ENCODE results near the gene PRX.
"Not testable (repeated sequence)": the region's sequence is repeated elsewhere in the genome, so short reads cannot be mapped to it uniquely, and the experiment has no call there.

PRX gene

GRCh38 chr19:40438284-40438683 is 25.1 kb upstream of the PRX start:
- no peak for DNase-seq

DNA sequence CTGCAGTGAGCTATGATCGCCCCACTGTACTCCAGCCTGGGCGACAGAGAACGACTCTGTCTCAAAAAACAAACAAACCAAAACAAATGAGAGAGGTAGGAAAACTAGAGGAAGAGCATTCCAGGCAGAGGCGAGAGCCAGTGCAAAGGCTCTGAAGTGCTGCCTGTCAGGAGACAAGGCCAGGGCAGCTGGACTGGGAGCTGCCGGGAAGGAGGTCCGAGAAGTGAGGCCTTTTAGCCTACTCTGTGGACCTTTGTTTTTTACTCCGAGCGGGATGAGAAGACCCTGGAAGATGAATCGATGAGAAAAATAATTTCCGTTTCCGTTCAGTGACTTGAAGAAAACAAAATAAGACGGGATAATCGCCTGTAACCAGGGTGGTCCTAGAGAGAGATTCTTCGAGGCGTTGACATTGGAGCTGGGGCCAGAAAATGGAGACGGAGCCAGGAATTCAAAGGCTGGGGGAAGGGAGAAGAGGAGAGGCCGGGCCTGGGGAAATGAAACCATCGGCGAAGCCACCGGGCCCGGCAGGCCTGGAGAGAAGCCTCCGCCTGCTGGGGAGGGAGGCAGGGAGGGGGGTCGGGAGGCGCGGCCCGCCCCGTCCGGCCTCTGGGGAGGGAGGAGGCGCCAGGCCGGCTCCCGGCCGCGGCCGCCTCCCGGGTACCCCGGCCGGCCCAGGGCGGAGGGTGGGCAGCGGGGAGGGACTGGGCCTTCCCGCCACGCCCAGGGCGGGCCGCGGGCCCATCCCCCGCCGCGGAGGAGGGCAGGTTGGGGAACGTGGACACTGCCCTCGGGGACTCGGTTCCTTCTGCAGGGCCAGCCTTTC is 20.4 kb upstream of the PRX start:
- DNase-seq, result peak; percentile 60 to 71

DNA sequence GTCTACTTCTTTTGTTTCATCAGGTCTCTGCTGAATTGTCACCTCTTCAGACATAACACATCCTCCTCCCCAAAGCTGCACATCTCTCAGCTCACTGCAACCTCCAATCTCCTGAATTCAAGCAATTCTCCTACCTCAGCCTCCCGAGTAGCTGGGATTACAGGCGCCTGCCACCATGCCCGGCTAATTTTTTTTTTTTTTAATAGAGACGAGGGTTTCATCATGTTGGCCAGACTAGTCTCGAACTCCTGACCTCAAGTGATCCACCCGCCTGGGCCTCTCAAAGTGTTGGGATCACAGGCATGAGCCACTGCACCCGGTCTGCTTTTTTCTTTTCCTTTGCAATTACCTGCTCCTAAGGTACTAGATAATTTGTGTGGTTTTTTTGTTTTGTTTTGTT is 19.6 kb upstream of the PRX start:
- DNase-seq, result not testable (repeated sequence)

DNA sequence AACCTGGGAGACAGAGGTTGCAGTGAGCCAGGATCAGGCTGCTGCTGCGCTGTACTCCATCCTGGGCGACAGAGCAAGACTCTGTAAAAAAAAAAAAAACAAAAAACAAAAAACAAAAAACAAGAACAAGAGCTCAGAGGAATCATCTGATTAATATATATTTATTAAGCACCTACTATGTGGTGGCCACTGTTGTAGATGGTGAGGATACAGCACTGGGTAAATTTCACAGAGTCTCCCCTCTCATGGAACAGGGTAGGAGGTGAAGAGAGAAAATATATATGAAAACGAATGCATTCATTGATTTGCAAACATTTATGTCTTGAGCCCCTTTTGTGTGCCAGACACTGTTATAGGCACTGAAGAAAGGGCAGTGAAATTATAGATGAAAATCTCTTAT is 18.5 kb upstream of the PRX start:
- no peak for DNase-seq

DNA sequence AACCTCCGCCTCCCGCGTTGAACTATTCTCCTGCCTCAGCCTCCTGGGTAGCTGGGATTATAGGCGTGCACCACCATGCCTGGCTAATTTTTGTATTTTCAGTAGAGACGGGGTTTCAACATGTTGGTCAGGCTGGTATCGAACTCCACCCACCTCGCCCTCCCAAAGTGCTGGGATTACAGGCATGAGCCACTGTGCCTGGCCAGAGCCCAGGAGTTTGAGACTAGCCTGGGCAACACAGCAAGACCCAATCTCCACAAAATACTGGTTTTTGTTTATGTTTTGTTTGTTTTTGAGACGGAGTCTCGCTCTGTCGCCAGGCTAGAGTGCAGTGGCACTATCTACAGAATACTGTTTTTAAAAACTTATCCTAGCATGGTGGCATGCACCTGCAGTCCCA is 17.1 kb upstream of the PRX start:
- not testable (repeated sequence) for DNase-seq

DNA sequence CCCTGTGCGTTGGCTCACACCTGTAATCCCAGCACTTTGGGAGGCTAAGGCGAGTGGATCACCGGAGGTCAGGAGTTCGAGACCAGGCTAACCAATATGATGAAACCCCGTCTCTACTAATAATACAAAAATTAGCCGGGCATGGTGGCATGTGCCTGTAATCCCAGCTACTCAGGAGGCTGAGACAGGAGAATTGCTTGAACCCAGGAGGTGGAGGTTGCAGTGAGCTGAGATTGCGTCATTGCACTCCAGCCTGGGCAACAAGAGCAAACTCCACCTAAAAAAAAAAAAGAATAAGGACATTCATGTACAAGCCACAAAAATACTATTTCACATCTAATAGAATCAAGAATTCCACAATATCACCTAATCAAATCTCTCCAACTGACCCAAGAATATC is 15.0 kb upstream of the PRX start:
- DNase-seq, result not testable (repeated sequence)

GRCh38 chr19:40425450-40426287 is 12.5 kb upstream of the PRX start, which contains the start of gene SERTAD1:
SERTAD1 (minus strand) TSS chr19:40425992; CDS start chr19:40423546, 2,446 bp downstream.
- DNase-seq, result peak; percentile 100

- DNase-seq, result peak in 1 of 2 experiments; percentile 26
Measured at GRCh38 chr19:40424637-40425449, 11.7 kb upstream of the PRX start.

GRCh38 chr19:40423938-40424337 is 10.8 kb upstream of the PRX start:
- DNase-seq, result no peak

DNA sequence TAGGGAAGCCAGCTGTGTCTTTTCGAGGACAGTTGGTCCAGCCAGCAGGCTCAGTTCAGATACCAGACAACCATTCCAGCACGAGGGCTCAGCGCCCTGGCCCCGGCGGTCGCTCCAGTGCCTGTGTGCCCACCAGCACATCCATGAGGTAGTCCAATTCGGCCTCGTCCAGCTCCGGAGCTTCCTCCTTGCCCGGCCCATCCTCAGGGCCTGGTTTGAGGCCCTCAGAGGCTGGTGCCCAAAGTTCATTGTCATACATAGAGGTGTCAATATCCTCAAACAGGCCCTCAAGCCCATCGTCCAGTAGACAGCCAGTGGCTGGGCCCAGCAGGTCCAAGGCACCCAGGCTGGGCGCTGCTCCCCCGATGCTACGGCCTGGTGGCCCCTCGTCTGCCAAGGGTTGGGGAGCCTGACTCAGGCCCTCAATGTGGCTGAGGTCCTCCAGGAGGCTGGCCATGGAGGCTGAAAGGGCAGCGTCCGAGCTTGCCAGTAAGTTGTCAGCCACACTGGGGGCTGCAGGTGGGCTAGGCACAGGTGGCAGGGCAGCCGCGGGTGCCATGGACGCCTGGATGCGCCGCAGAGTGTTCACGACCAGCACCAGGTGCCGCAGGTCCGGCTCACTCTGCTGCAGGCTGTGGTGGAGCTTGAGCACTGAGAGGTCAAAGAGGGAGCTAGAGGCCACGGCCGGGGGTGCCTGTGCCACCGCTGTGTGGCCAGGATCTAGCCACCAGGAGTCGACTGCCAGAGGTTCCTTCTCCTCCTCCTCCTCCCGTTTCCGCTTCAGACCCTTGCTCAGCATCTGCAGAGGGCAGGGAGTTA is 9.8 kb upstream of the PRX start:
- DNase-seq, result no peak

GRCh38 chr19:40421993-40422747 is 9.0 kb upstream of the PRX start:
- DNase-seq, result no peak

DNA sequence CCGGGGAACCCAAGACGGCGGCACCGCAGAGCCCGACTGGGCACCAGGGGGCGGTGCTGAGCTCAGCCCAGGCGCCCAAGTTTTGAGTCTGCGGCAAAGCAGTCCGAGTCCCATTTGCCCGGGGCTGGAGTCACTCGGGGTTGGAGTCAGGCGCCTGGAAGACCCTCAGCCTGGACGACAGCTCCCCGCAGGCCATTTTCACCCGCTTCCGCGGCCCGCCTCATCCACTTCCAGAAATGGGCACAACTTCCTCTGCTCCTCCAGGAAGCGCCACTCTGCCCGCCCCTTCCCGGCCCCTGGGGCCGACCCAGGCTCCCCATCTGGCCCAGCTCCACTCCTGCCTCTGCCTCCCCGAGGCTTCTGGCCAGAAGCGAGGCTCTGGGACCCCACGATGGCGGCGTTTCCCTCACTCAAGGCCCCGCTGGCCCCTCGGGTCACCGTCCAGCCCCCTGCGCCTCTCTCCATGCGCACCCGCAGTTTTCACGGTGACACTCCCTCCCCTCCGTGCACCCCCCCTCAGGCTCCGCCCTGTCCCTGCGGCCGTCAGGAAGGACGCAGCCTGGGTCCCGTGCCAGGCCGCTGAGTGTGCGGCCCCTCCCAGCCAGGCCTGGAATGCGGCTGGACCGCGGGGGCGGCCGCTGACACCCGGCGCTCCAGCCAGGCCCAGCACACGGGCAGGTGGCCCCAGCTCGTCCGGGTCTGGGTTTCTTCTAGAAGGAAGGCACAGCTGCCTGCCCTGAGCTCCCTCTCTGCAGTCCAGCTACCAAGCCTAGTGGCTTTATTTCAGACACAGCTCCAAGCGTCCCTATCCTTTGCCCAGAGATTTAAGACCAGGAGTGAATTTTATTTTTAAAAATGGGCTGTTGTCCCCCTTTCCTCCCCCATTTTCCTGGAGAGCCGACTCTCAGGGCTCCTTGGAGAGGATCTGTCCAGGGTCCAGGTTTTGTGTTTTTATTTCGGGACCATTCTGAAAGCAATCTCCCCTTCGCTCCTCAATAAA is 7.9 kb upstream of the PRX start:
- DNase-seq, result peak; percentile 80 to 88

DNA sequence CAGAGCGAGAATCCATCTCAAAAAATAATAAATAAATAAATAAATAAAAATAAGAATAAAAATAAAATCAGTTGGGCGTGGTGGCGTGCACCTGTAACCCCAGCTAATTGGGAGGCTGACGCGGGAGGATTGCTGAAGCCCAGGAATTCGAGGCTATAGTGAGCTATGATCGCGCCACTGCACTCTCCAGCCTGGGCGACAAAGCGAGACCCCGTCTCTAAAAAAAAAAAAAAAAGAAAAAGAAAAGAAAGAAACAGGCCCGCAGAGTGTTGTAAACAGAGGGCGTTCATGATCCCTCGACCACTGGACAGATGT is 7.2 kb upstream of the PRX start:
- DNase-seq, result no peak

- DNase-seq, result no peak
Measured at GRCh38 chr19:40419780-40420179, 6.6 kb upstream of the PRX start.

DNA sequence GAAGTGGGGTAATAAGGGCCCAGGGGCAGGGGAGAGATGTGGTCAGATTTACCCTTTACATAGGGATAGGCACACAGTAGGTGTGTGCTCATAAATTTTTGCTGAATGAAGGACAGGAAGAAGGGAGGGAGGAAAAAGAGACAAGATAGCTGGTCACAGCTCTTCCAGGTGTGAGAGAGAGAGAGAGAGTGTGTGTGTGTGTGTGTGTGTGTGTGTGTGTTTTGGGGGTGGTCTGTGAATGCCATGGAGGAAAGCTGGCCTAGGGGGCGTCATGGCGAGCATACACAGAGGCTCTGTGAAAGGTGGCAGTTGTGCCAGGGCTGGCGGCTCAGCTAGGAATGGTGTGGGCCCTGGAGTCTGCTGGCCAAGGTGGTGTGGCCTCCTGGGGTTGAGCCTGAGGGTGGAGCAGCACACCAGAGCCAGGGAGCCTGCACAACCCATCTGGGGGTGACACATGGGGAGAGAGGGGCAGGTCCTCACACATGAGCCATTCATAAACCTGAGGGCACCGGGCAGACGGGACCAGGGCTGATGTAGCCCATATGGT is 6.0 kb upstream of the PRX start:
- peak; percentile 98 to 99 for DNase-seq

DNA sequence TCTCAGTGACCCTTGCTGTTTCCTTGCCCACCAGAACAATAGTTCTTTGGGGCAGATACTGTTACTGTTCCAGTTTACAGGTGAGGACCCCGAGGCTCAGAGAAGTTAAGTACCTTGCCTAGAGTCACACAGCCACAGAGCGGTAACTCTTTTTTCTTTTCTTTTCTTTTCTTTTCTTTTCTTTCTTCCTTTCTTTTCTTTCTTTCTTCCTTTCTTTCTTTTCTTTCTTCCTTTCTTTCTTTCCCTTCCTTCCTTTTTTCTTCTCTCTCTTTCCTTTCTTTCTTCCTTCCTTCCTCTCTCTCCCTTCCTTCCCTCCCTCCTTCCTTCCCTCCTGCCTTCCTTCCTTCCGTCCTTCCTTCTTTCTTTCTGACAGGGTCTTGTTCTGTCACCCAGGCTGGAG is 4.9 kb upstream of the PRX start:
- DNase-seq, result no peak

- no peak for DNase-seq
Measured at GRCh38 chr19:40417643-40417981, 4.4 kb upstream of the PRX start.

DNA sequence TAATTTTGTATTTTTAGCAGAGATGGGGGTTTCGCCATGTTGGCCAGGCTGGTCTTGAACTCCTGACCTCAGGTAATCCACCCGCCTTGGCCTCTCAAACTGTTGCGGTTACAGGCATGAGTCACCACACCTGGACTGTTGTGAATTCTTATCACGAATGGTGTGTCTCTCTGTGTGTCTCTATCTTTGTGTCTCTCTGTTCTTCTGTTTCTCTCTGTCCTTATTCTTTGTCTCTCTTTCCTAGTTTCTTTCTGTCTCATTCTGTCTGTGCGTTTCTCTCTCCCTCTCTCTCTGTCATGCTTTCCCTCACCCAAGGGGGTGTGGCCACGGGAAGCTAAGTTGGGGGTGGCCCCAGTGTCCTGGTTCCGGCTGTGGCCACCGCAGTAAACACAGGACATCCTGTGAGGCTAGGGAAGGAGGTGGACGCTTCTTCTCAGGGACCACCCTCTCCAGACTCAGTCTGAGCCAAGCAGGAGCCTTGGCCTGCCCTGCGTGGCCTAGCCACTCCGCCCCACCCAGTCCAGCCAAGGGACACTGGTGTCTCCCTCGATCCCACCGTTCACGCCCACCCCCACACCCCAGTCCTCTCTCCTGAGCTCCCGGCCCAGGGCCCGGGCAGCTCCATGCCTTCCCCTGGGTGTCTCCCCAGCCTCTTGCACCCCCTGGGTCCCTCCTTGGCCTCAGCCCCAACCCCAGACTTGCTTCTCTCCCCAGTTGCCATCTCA is 3.9 kb upstream of the PRX start:
- no peak for DNase-seq

DNA sequence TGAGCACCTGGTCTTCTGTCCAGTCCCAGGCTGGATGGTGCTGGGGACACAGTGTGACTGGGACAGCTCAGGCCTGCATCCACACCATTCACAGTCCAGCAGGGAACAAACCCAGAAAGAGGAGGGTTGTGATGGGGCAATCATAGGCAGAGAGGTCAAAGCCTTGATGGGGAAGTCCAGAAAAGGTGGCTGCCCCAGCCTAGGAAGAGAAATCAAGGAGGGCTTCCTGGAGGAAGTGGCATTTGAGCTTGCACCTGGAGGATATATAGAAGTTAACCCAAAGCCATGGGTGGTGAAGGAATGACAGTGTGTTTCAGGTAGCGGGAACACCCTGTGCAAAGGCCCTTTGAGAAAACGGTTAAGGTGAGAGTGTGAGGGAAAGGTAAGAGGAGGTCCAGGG is 2.6 kb upstream of the PRX start:
- DNase-seq, result no peak
